HEK293 (cell line): Measurements from ENCODE around the gene KCNJ1.
A peak's percentile ranks its signal among the peaks of the same experiment; 100 is the strongest.

Experiments used
- CTCF ChIA-PET: fragments of 350-600 bp; formaldehyde crosslinking; extraction: SDS; loops from one replicate; lab custom pipeline; 2021; ENCODE audit warnings: antibody characterized with exemption; lab: Yijun Ruan, JAX
- POLR2A ChIA-PET: fragments of 300-600 bp; formaldehyde crosslinking; extraction: SDS; loops from one replicate; lab custom pipeline; 2020; ENCODE audit warnings: antibody characterized with exemption, inconsistent platforms; lab: Yijun Ruan, JAX
- H3K27ac ChIP-seq: fragments of 200-500 bp; sonication (Bioruptor generic); 2 replicates; pipeline ENCODE4 v1.5.1; 2014; ENCODE audit warnings: low read depth, low read length, control low read depth, inconsistent platforms; ENCODE audit errors: extremely low read depth
- H3K36me3 ChIP-seq, 2 experiments: fragments of 200-500 bp in 1 of 2; sonication (Bioruptor generic) in 1 of 2; 1 replicate in 1 of 2; 2 replicates in 1 of 2; pipeline ENCODE4 v1.5.1; 2014 to 2017; ENCODE audit warnings: inconsistent platforms in 2 of 2, low read length in 2 of 2; ENCODE audit not compliant: control insufficient read depth in 2 of 2, insufficient read depth in 1 of 2
- H3K4me1 ChIP-seq: fragments of 200-500 bp; sonication (Bioruptor generic); 2 replicates; pipeline ENCODE4 v1.5.1; 2014; ENCODE audit warnings: mild to moderate bottlenecking, low read length, inconsistent platforms; ENCODE audit not compliant: control insufficient read depth, insufficient read depth
- H3K4me3 ChIP-seq: 2 replicates; pipeline ENCODE4 v1.5.1; 2011; ENCODE audit warnings: low read depth, mild to moderate bottlenecking, control low read depth, low read length, moderate library complexity
- H3K9me3 ChIP-seq: fragments of 200-500 bp; sonication (Bioruptor generic); 2 replicates; pipeline ENCODE4 v1.5.1; 2014; ENCODE audit warnings: low read depth, low read length, inconsistent platforms; ENCODE audit not compliant: control insufficient read depth, insufficient read depth
- GLIS1 ChIP-seq: fragments of 450-650 bp; formaldehyde crosslinking; IDR thresholded peaks from 2 replicates; pipeline ENCODE4 v1.5.1; 2016; ENCODE audit warnings: missing biosample characterization, missing genetic modification characterization
- OVOL3 ChIP-seq: fragments of 450-650 bp; formaldehyde crosslinking; IDR thresholded peaks from 2 replicates; pipeline ENCODE4 v1.5.1; 2016; ENCODE audit warnings: missing biosample characterization, missing genetic modification characterization
- PBX3 ChIP-seq: sonication (generic); formaldehyde crosslinking; IDR thresholded peaks from 2 replicates; pipeline ENCODE4 v1.8.1; 2022; ENCODE audit warnings: mild to moderate bottlenecking, moderate library complexity, missing genetic modification reagents
- RBAK ChIP-seq: fragments of 450-650 bp; formaldehyde crosslinking; IDR thresholded peaks from 2 replicates; pipeline ENCODE4 v1.5.1; 2016; ENCODE audit warnings: missing biosample characterization, missing genetic modification characterization
- SP7 ChIP-seq: fragments of 450-650 bp; formaldehyde crosslinking; IDR thresholded peaks from 2 replicates; pipeline ENCODE4 v1.5.1; 2016; ENCODE audit warnings: missing biosample characterization, missing genetic modification characterization
- ZBTB17 ChIP-seq: fragments of 450-650 bp; formaldehyde crosslinking; IDR thresholded peaks from 2 replicates; pipeline ENCODE4 v1.5.1; 2016; ENCODE audit warnings: missing biosample characterization, missing genetic modification characterization
- ZBTB44 ChIP-seq: fragments of 450-650 bp; IDR thresholded peaks from 2 replicates; pipeline ENCODE4 v1.5.1; 2018; ENCODE audit warnings: missing biosample characterization, mild to moderate bottlenecking, missing genetic modification characterization
- ZBTB48 ChIP-seq: fragments of 450-650 bp; formaldehyde crosslinking; IDR thresholded peaks from 2 replicates; pipeline ENCODE4 v1.5.1; 2016; ENCODE audit warnings: missing biosample characterization, missing genetic modification characterization
- ZBTB49 ChIP-seq: fragments of 450-650 bp; formaldehyde crosslinking; IDR thresholded peaks from 2 replicates; pipeline ENCODE4 v1.5.1; 2016; ENCODE audit warnings: missing biosample characterization, missing genetic modification characterization, low read depth
- ZNF19 ChIP-seq: fragments of 450-650 bp; formaldehyde crosslinking; IDR thresholded peaks from 2 replicates; pipeline ENCODE4; 2016; ENCODE audit warnings: missing biosample characterization, missing genetic modification characterization, low read depth
- ZNF239 ChIP-seq: fragments of 450-650 bp; formaldehyde crosslinking; IDR thresholded peaks from 2 replicates; pipeline ENCODE4 v1.5.1; 2016; ENCODE audit warnings: missing biosample characterization, missing genetic modification characterization
- ZNF350 ChIP-seq: fragments of 450-650 bp; formaldehyde crosslinking; IDR thresholded peaks from 2 replicates; pipeline ENCODE4 v1.5.0; 2017; ENCODE audit warnings: missing biosample characterization, mild to moderate bottlenecking, missing genetic modification characterization
- ZNF366 ChIP-seq: fragments of 450-650 bp; formaldehyde crosslinking; conservative IDR thresholded peaks from 2 replicates; pipeline ENCODE4 v1.5.1; 2016; ENCODE audit warnings: missing biosample characterization, missing genetic modification characterization
- ZNF426 ChIP-seq: fragments of 450-650 bp; formaldehyde crosslinking; IDR thresholded peaks from 2 replicates; pipeline ENCODE4 v1.5.1; 2017; ENCODE audit warnings: missing biosample characterization, missing genetic modification characterization, mild to moderate bottlenecking, inconsistent platforms, moderate library complexity
- ZNF514 ChIP-seq: fragments of 450-650 bp; formaldehyde crosslinking; IDR thresholded peaks from 2 replicates; pipeline ENCODE4 v1.5.1; 2016; ENCODE audit warnings: missing biosample characterization, missing genetic modification characterization
- ZNF623 ChIP-seq: fragments of 450-650 bp; formaldehyde crosslinking; IDR thresholded peaks from 2 replicates; pipeline ENCODE4 v1.5.1; 2016; ENCODE audit warnings: missing biosample characterization, missing genetic modification characterization
- ZNF777 ChIP-seq: fragments of 450-650 bp; formaldehyde crosslinking; IDR thresholded peaks from 2 replicates; pipeline ENCODE4 v1.5.1; 2017; ENCODE audit warnings: missing biosample characterization, missing genetic modification characterization, borderline replicate concordance
- ZSCAN4 ChIP-seq: fragments of 450-650 bp; formaldehyde crosslinking; IDR thresholded peaks from 2 replicates; pipeline ENCODE4 v1.5.1; 2017; ENCODE audit warnings: missing biosample characterization, missing genetic modification characterization
- ZXDB ChIP-seq: fragments of 450-650 bp; formaldehyde crosslinking; IDR thresholded peaks from 2 replicates; pipeline ENCODE4 v1.5.1; 2016; ENCODE audit warnings: missing biosample characterization, missing genetic modification characterization

The KCNJ1 gene

GRCh38 chr11:128867277-128867676 lies at the start of gene KCNJ1:
KCNJ1 (minus strand) TSS chr11:128867296; CDS start chr11:128840243, 27,053 bp downstream.
- ChIA-PET CTCF (interaction anchor here (0.5 to 0.9 kb wide), 2 partner anchors 19 to 745 kb away, joined by 3 read pairs; no protein-coding TSS in a partner anchor), POLR2A (no interaction called here)
- no peaks in the 10 kb centered on the region for H3K36me3 ChIP-seq
- TF ChIP-seq ZNF623 (tag by site-specific recombination) (no peak), PBX3 (CRISPR knock-in tag) (no peak), RBAK (tag by site-specific recombination) (no peak), ZNF239 (tag by site-specific recombination) (no peak), ZNF19 (tag by site-specific recombination) (no peak)
- H3K9me3 ChIP-seq: no peaks in the 10 kb centered on the region
- no peak within 1 kb of the TSS for H3K27ac ChIP-seq
- no peaks in the 10 kb centered on the region for H3K4me1 ChIP-seq
- H3K4me3 ChIP-seq: no peak within 1 kb of the TSS

- Histone ChIP-seq H3K4me3 (no peak overlapping the region), H3K4me1 (no peaks in the 10 kb centered on the region), H3K36me3 (no peaks in the 10 kb centered on the region), H3K9me3 (no peaks in the 10 kb centered on the region), H3K27ac (no peak overlapping the region)
- TF ChIP-seq GLIS1 (tag by site-specific recombination) (peak; percentile 22; the same call in 1 of the 2 replicates), ZNF350 (tag by site-specific recombination) (no peak), ZNF777 (tag by site-specific recombination) (no peak), ZNF426 (tag by site-specific recombination) (no peak), SP7 (tag by site-specific recombination) (no peak), ZBTB48 (tag by site-specific recombination) (no peak), ZNF514 (tag by site-specific recombination) (no peak), OVOL3 (no peak)
- POLR2A ChIA-PET: no interaction called here
- CTCF ChIA-PET: interaction anchor here (0.6 to 0.8 kb wide), 2 partner anchors 39 to 637 kb away, joined by 3 to 4 read pairs; no protein-coding TSS in a partner anchor
Measured at GRCh38 chr11:128916681-128917080, 49.6 kb upstream of the KCNJ1 start.

- CTCF ChIA-PET: no interaction called here
- H3K27ac ChIP-seq: no peak overlapping the region
- no peaks in the 10 kb centered on the region for H3K36me3 ChIP-seq
- TF ChIP-seq ZNF366: peak; percentile 82
- TF ChIP-seq ZBTB44 (tag by site-specific recombination): no peak
- TF ChIP-seq ZBTB17 (tag by site-specific recombination): peak; percentile 91
- TF ChIP-seq ZNF19 (tag by site-specific recombination): no peak
- TF ChIP-seq ZXDB (tag by site-specific recombination): no peak
- TF ChIP-seq ZBTB49 (tag by site-specific recombination): no peak
- no peak for TF ChIP-seq ZSCAN4 (tag by site-specific recombination)
- no peak for TF ChIP-seq ZNF623 (tag by site-specific recombination)
- no peaks in the 10 kb centered on the region for H3K9me3 ChIP-seq
- no peak overlapping the region for H3K4me3 ChIP-seq
- POLR2A ChIA-PET: no interaction called here
- no peaks in the 10 kb centered on the region for H3K4me1 ChIP-seq
Measured at GRCh38 chr11:128916037-128916572, 49.0 kb upstream of the KCNJ1 start.
